A549 (cell line): ENCODE measurements around the gene TAOK3. TPM values are rescaled to one million over a fixed set of nuclear protein-coding genes. Genes with fewer than 3 reads are reported as not detected.

Experiments used
- ATAC-seq, 2 experiments: fragments of 200-7000 bp in 1 of 2; fragments of >200 bp in 1 of 2; cut with Nextera tagmentation in 1 of 2; cut with Tn5 transposase in 1 of 2; 3 replicates each; pipeline versions ENCODE4 v1.8.0 to v1.9.1; 2018 to 2020; ENCODE audit warnings: mild to moderate bottlenecking in 1 of 2, moderate library complexity in 1 of 2
- CTCF ChIA-PET: fragments of 300-600 bp; sonication (Branson Sonifier 250); formaldehyde crosslinking; extraction: SDS; loops from one replicate; lab custom pipeline; 2021; ENCODE audit warnings: antibody characterized with exemption, inconsistent platforms; lab: Yijun Ruan, JAX
- POLR2A ChIA-PET: fragments of 350-600 bp; formaldehyde crosslinking; extraction: SDS; loops from one replicate; lab custom pipeline; 2021; ENCODE audit warnings: antibody characterized with exemption, inconsistent platforms; lab: Yijun Ruan, JAX
- DNase-seq, 2 experiments: peaks; one replicate each; pipeline versions ENCODE4 v3.0.0 to v3.0.0-alpha.2; 2011 to 2016; ENCODE audit warnings: low read depth in 1 of 2, low spot score in 1 of 2
- FAIRE-seq: peaks from 2 replicates; lab custom pipeline; 2011; peaks lifted over from hg19 to GRCh38; lab: Jason Lieb, UNC
- H3K27ac ChIP-seq, 2 experiments: fragments of >200 bp; sonication (Bioruptor Twin); formaldehyde crosslinking; 3 replicates each; pipeline ENCODE4 v1.5.1; 2016 to 2017
- H3K4me1 ChIP-seq: fragments of >200 bp; sonication (Bioruptor Twin); formaldehyde crosslinking; 3 replicates; pipeline ENCODE4 v1.6.1; 2016
- H3K4me2 ChIP-seq: fragments of >200 bp; sonication (Bioruptor Twin); formaldehyde crosslinking; 3 replicates; pipeline ENCODE4 v1.6.1; 2016
- H3K4me3 ChIP-seq: fragments of >200 bp; sonication (Bioruptor Twin); formaldehyde crosslinking; 3 replicates; pipeline ENCODE4 v1.5.1; 2016
- H3K9me3 ChIP-seq: fragments of >200 bp; sonication (Bioruptor Twin); formaldehyde crosslinking; 3 replicates; pipeline ENCODE4 v1.6.1; 2016
- BHLHE40 ChIP-seq: IDR thresholded peaks from 2 replicates; pipeline ENCODE4 v1.6.1; 2012; ENCODE audit warnings: low read depth, low read length, inconsistent platforms
- CBX8 ChIP-seq: fragments of 200-600 bp; sonication (generic); IDR thresholded peaks from 2 replicates; pipeline ENCODE4 v1.6.1; 2016
- CEBPB ChIP-seq, 2 experiments: fragments of >200 bp in 1 of 2; sonication (Bioruptor Twin) in 1 of 2; formaldehyde crosslinking in 1 of 2; IDR thresholded peaks; 2 replicates each; pipeline ENCODE4 v1.6.1; 2012 to 2016
- CHD2 ChIP-seq: fragments of 150-350 bp; IDR thresholded peaks from 2 replicates; pipeline ENCODE4 v1.6.1; 2014; ENCODE audit warnings: low read length; ENCODE audit not compliant: partially characterized antibody
- E2F6 ChIP-seq: IDR thresholded peaks from 2 replicates; pipeline ENCODE4 v1.6.1; 2012; ENCODE audit warnings: low read depth, borderline replicate concordance
- EHMT2 ChIP-seq: fragments of 200-600 bp; sonication (generic); IDR thresholded peaks from 2 replicates; pipeline ENCODE4 v1.6.1; 2016; ENCODE audit warnings: antibody characterized with exemption, low read depth, mild to moderate bottlenecking, moderate library complexity
- ELK1 ChIP-seq: fragments of 150-350 bp; IDR thresholded peaks from 2 replicates; pipeline ENCODE4 v1.6.1; 2014; ENCODE audit warnings: low read depth, mild to moderate bottlenecking, low read length
- EP300 ChIP-seq, 2 experiments: fragments of >200 bp; sonication (Bioruptor Twin); formaldehyde crosslinking; IDR thresholded peaks; 2 replicates in 1 of 2; 3 replicates in 1 of 2; pipeline ENCODE4 v1.6.1; 2016 to 2017
- FOSB ChIP-seq: fragments of 250-450 bp; sonication (Bioruptor Pico); IDR thresholded peaks from 2 replicates; pipeline ENCODE4 v1.5.0; 2020; ENCODE audit warnings: mild to moderate bottlenecking, moderate library complexity
- FOSL2 ChIP-seq, 2 experiments: fragments of 450-650 bp in 1 of 2; fragments of >200 bp in 1 of 2; sonication (Bioruptor Twin) in 1 of 2; formaldehyde crosslinking; IDR thresholded peaks; 2 replicates each; pipeline versions ENCODE4 v1.5.0 to v1.6.1; 2016 to 2020; ENCODE audit warnings: mild to moderate bottlenecking in 1 of 2, moderate library complexity in 1 of 2
- GATA3 ChIP-seq: IDR thresholded peaks from 2 replicates; pipeline ENCODE4 v1.6.1; 2012; ENCODE audit warnings: borderline replicate concordance
- HDAC2 ChIP-seq: fragments of 200-600 bp; sonication (generic); IDR thresholded peaks from 2 replicates; pipeline ENCODE4 v1.6.1; 2016
- HES2 ChIP-seq: fragments of >200 bp; sonication (Bioruptor Twin); formaldehyde crosslinking; IDR thresholded peaks from 2 replicates; pipeline ENCODE4 v1.6.1; 2016
- HMGXB4 ChIP-seq: fragments of 250-450 bp; sonication (Bioruptor Pico); IDR thresholded peaks from 2 replicates; pipeline ENCODE4 v1.5.0; 2021; ENCODE audit warnings: mild to moderate bottlenecking, moderate library complexity, borderline replicate concordance
- JUN ChIP-seq, 2 experiments: fragments of >200 bp; sonication (Bioruptor Twin); formaldehyde crosslinking; IDR thresholded peaks; 2 replicates in 1 of 2; 3 replicates in 1 of 2; pipeline ENCODE4 v1.6.1; 2016 to 2017
- KDM1A ChIP-seq: fragments of 200-600 bp; sonication (generic); IDR thresholded peaks from 2 replicates; pipeline ENCODE4 v1.6.1; 2016; ENCODE audit warnings: low read depth, mild to moderate bottlenecking
- KDM5A ChIP-seq: fragments of 200-600 bp; sonication (generic); IDR thresholded peaks from 2 replicates; pipeline ENCODE4 v1.6.1; 2016; ENCODE audit warnings: antibody characterized with exemption, mild to moderate bottlenecking
- MAFK ChIP-seq: fragments of 450-650 bp; IDR thresholded peaks from 2 replicates; pipeline ENCODE4 v1.6.1; 2014; ENCODE audit not compliant: partially characterized antibody
- MAZ ChIP-seq: fragments of 150-350 bp; IDR thresholded peaks from 2 replicates; pipeline ENCODE4 v1.6.1; 2014; ENCODE audit warnings: antibody characterized with exemption, low read depth, low read length, borderline replicate concordance
- MYC ChIP-seq: IDR thresholded peaks from 2 replicates; pipeline ENCODE4 v1.6.1; 2012; ENCODE audit warnings: mild to moderate bottlenecking, inconsistent platforms, low read length, improper control_type of control experiment, borderline replicate concordance
- NFE2L2 ChIP-seq: fragments of 150-350 bp; conservative IDR thresholded peaks from 2 replicates; pipeline ENCODE4 v1.6.1; 2014; ENCODE audit warnings: low read length
- POLR2A ChIP-seq: IDR thresholded peaks from 2 replicates; pipeline ENCODE4 v1.6.1; 2012; ENCODE audit warnings: mild to moderate bottlenecking, low read length
- POLR2AphosphoS2 ChIP-seq: conservative IDR thresholded peaks from 2 replicates; pipeline ENCODE4 v1.6.1; 2012; ENCODE audit warnings: low read length, improper control_type of control experiment, inconsistent platforms
- RAD21 ChIP-seq, 2 experiments: fragments of >200 bp in 1 of 2; sonication (Bioruptor Twin) in 1 of 2; formaldehyde crosslinking in 1 of 2; IDR thresholded peaks in 1 of 2; conservative IDR thresholded peaks in 1 of 2; 2 replicates in 1 of 2; 3 replicates in 1 of 2; pipeline ENCODE4 v1.6.1; 2012 to 2018; ENCODE audit warnings: inconsistent platforms in 1 of 2
- RFX5 ChIP-seq: fragments of 450-650 bp; IDR thresholded peaks from 2 replicates; pipeline ENCODE4 v1.7.1; 2014; ENCODE audit warnings: antibody characterized with exemption, mild to moderate bottlenecking, moderate library complexity
- SMC3 ChIP-seq: fragments of >200 bp; sonication (Bioruptor Twin); formaldehyde crosslinking; IDR thresholded peaks from 3 replicates; pipeline ENCODE4 v1.6.1; 2018; ENCODE audit warnings: inconsistent platforms
- SREBF2 ChIP-seq: fragments of 450-650 bp; IDR thresholded peaks from 2 replicates; pipeline ENCODE4 v1.6.1; 2014; ENCODE audit warnings: mild to moderate bottlenecking, moderate library complexity
- TFCP2L1 ChIP-seq: fragments of 250-450 bp; sonication (Bioruptor Pico); IDR thresholded peaks from 2 replicates; pipeline ENCODE4 v1.5.0; 2021; ENCODE audit warnings: mild to moderate bottlenecking
- TP53 ChIP-seq: fragments of 250-450 bp; sonication (Bioruptor Pico); IDR thresholded peaks from 2 replicates; pipeline ENCODE4 v1.5.0; 2021; ENCODE audit warnings: mild to moderate bottlenecking, moderate library complexity
- ZC3H11A ChIP-seq: fragments of 450-650 bp; IDR thresholded peaks from 2 replicates; pipeline ENCODE4 v1.6.1; 2014; ENCODE audit warnings: antibody characterized with exemption, mild to moderate bottlenecking
- ZFP36 ChIP-seq: fragments of 450-650 bp; IDR thresholded peaks from 2 replicates; pipeline ENCODE4 v1.6.1; 2014; ENCODE audit warnings: borderline replicate concordance; ENCODE audit not compliant: partially characterized antibody
- ZSCAN20 ChIP-seq: fragments of 250-450 bp; sonication (Bioruptor Pico); IDR thresholded peaks from 2 replicates; pipeline ENCODE4 v1.8.0; 2022; ENCODE audit warnings: mild to moderate bottlenecking, moderate library complexity
- WGBS: methylation state at CpG from one replicate; pipeline ENCODE4 v1.1.6; 2017; ENCODE audit errors: missing lambda C conversion rate; 5-methylcytosine and 5-hydroxymethylcytosine counted together
- polyA plus RNA-seq, 4 experiments: library from polyadenylated mRNA; depleted of rRNA in 3 of 4; stranded (reverse); fragments of >200 nt; fragmentation: RNase III in 1 of 4; extraction: RNeasy Plus Mini Kit Qiagen cat#74134 plus additional on column Dnase treatment in 1 of 4; gene quantifications; 2 replicates in 3 of 4; 3 replicates in 1 of 4; pipeline ENCODE4 v1.2.3, GENCODE V29; 2011 to 2017
- TF ChIP-seq, protein P1 (sequence below): fragments of 200-600 bp; sonication (generic); IDR thresholded peaks from 2 replicates; pipeline ENCODE4 v1.6.1; 2016; ENCODE audit warnings: antibody characterized with exemption, mild to moderate bottlenecking, moderate library complexity

The TAOK3 gene
- polyA plus RNA-seq, 2 of the 4 experiments (the other 2 are of a cell fraction): 13.1 to 27.6 TPM

DNA sequence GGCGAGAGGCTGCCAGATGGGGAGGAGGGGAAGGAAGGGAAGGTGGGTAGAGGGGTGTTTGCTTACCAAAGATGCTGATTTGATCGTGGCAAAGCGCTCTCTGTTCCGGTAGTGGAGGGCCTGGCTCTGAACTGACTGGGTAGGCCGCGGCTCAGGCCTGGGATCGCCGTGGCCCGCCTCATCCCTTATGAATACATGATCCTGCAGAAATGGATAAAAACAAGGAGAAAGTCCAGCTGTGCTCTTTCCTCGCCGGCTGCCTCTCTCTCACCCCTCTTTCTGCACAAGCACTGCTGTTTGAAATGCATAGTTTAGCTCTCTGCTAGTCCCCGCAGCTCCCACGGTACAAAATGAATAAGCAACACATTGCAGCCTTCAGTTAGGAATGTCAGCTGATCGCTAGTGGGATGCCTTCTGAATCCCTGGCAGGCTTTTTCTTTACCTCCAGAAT is 182.9 kb downstream of the TAOK3 start:
- no peak for DNase-seq
- Histone ChIP-seq H3K4me1 (no peaks in the 10 kb centered on the region), H3K27ac (no peak overlapping the region), H3K4me2 (no peak overlapping the region), H3K9me3 (no peaks in the 10 kb centered on the region), H3K4me3 (no peak overlapping the region)
- ChIA-PET POLR2A (no interaction called here), CTCF (interaction anchor here (0.9 kb wide), 2 partner anchors 8 to 186 kb away, joined by 4 to 7 read pairs; partner anchors contain the start of gene SUDS3)
- WGBS: 89% methylated on average over 14 of the region's 14 CpGs
- no peak for ATAC-seq
- TF ChIP-seq HMGXB4 (CRISPR knock-in tag) (no peak), E2F6 (no peak), FOSB (CRISPR knock-in tag) (no peak), MAFK (no peak), HES2 (no peak), POLR2A (no peak), NFE2L2 (no peak), GATA3 (no peak), CEBPB (IDR thresholded peaks at IDR 0.05) (no peak), SREBF2 (no peak), MAZ (no peak), FOSL2 (IDR thresholded peaks at IDR 0.05) (no peak), FOSL2 (CRISPR knock-in tag; IDR thresholded peaks at IDR 0.05) (no peak), KDM5A (no peak), KDM1A (no peak), EP300 (IDR thresholded peaks at IDR 0.05) (no peak), MYC (no peak), CBX8 (no peak)
- TF ChIP-seq, protein P1, sequence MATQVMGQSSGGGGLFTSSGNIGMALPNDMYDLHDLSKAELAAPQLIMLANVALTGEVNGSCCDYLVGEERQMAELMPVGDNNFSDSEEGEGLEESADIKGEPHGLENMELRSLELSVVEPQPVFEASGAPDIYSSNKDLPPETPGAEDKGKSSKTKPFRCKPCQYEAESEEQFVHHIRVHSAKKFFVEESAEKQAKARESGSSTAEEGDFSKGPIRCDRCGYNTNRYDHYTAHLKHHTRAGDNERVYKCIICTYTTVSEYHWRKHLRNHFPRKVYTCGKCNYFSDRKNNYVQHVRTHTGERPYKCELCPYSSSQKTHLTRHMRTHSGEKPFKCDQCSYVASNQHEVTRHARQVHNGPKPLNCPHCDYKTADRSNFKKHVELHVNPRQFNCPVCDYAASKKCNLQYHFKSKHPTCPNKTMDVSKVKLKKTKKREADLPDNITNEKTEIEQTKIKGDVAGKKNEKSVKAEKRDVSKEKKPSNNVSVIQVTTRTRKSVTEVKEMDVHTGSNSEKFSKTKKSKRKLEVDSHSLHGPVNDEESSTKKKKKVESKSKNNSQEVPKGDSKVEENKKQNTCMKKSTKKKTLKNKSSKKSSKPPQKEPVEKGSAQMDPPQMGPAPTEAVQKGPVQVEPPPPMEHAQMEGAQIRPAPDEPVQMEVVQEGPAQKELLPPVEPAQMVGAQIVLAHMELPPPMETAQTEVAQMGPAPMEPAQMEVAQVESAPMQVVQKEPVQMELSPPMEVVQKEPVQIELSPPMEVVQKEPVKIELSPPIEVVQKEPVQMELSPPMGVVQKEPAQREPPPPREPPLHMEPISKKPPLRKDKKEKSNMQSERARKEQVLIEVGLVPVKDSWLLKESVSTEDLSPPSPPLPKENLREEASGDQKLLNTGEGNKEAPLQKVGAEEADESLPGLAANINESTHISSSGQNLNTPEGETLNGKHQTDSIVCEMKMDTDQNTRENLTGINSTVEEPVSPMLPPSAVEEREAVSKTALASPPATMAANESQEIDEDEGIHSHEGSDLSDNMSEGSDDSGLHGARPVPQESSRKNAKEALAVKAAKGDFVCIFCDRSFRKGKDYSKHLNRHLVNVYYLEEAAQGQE: no peak
- FAIRE-seq: no peak

DNA sequence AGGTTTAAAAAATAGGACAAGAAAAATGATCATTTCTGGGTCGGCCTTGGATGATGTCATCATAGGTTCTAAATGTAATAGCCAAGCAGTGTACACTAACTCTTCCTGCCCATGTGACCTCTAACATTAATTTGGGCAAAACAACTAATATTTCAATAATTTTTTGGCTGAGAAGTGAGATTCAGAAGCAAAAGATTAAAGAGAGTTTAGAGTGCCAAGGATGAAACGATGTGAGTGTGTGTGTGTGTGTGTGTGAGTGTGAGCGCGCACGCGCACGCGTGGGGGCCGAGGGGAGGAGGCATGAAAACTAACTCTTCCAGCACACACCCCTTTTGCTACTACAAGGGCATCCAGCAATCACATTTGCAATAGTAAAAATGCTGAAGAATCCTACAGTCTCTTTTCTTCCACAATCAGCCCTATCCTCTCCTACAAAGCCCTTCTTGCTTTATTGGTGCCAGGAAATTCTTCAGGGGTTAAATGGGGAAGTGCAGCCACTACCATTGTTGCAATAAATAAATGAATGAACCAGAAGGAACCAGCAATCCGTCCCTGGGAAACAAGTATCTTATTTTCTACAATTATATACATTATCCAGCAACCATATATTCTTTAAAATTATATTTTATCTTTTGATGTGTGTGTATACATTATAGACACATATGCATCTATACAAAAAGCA is 183.9 kb downstream of the TAOK3 start:
- no peak overlapping the region for H3K4me3 ChIP-seq
- ATAC-seq (no peak), DNase-seq (no peak), FAIRE-seq (no peak)
- no peaks in the 10 kb centered on the region for H3K9me3 ChIP-seq
- ChIA-PET CTCF (no interaction called here), POLR2A (no interaction called here)
- no peak overlapping the region for H3K4me2 ChIP-seq
- H3K4me1 ChIP-seq: no peaks in the 10 kb centered on the region
- 88% methylated on average over 10 of the region's 10 CpGs for WGBS
- no peak overlapping the region for H3K27ac ChIP-seq
- TF ChIP-seq TFCP2L1: no peak
- no peak for TF ChIP-seq ZC3H11A
- TF ChIP-seq TP53: no peak
- TF ChIP-seq CHD2: no peak
- no peak for TF ChIP-seq EHMT2
- TF ChIP-seq FOSB (CRISPR knock-in tag): no peak
- no peak for TF ChIP-seq SMC3
- TF ChIP-seq BHLHE40: no peak
- TF ChIP-seq ZFP36: no peak
- TF ChIP-seq CBX8: no peak
- no peak for TF ChIP-seq EP300 (IDR thresholded peaks at IDR 0.05)
- no peak for TF ChIP-seq POLR2AphosphoS2
- no peak for TF ChIP-seq ZSCAN20 (CRISPR knock-in tag)
- TF ChIP-seq JUN (IDR thresholded peaks at IDR 0.05): no peak
- no peak for TF ChIP-seq ELK1
- no peak for TF ChIP-seq RAD21 (conservative IDR thresholded peaks at IDR 0.05 in 1 of 2, IDR thresholded peaks at IDR 0.05 in 1 of 2)
- TF ChIP-seq HDAC2: no peak
- TF ChIP-seq RFX5: no peak
